Measurements from ENCODE around the gene REPS2. TPM values are rescaled to one million over a fixed set of nuclear protein-coding genes. Genes with fewer than 3 reads are reported as not detected.

Gene REPS2
- total RNA-seq, 1 experiment from 2014 or later: 4.5 TPM

- Histone ChIP-seq H3K4me3 (ENCODE audit: low read depth in 2 of 2, low read length in 2 of 2) (no peak overlapping the region), H3K27me3 (ENCODE audit: control insufficient read depth, insufficient read depth, low read length) (no peaks in the 10 kb centered on the region), H3K4me1 (ENCODE audit: control insufficient read depth, insufficient read depth, low read length) (no peaks in the 10 kb centered on the region), H3K9me3 (ENCODE audit: control insufficient read depth, insufficient read depth, low read depth, low read length) (no peaks in the 10 kb centered on the region), H3K36me3 (ENCODE audit: control insufficient read depth, insufficient read depth, low read length) (no peaks in the 10 kb centered on the region), H3K27ac (ENCODE audit: low read length) (no peak overlapping the region)
- intact Hi-C loops (cut with micrococcal nuclease; ENCODE audit: unreplicated experiment) (no loop called here), in situ Hi-C loops (cut with HindIII; ENCODE audit: low pct_unique_long_range_greater_than_20kb, low sequenced_read_pairs) (no loop called here)
- ATAC-seq (no peak), DNase-seq (ENCODE audit: low read depth, low spot score) (no peak)
- ChIA-PET POLR2A (no interaction called here), CTCF (interaction anchor here (0.7 kb wide), 1 partner anchor 24 kb away, joined by 3 read pairs; no protein-coding TSS in a partner anchor)
- TF ChIP-seq POLR2AphosphoS5 (IDR thresholded peaks at IDR 0.05; ENCODE audit: low read depth, low read length) (no peak), SIN3A (IDR thresholded peaks at IDR 0.05; ENCODE audit: borderline replicate concordance, insufficient read depth, low read depth, low read length) (no peak), CTCF (IDR thresholded peaks at IDR 0.05) (no peak), TCF7L2 (IDR thresholded peaks at IDR 0.05; ENCODE audit: low read depth, low read length) (no peak), REST (IDR thresholded peaks at IDR 0.05; ENCODE audit: insufficient read depth in 1 of 2, low read depth in 2 of 2, low read length in 1 of 2) (no peak)
- no TSS peak for BruUV-seq (replicated peaks)
These were observed 174.4 kb downstream of the REPS2 start for GRCh38 chrX:17120816-17121215.

GRCh38 chrX:17154001-17154400 lies 207.5 kb downstream of the REPS2 start:
- no peak overlapping the region for H3K4me3 ChIP-seq (ENCODE audit: low read depth in 2 of 2, low read length in 2 of 2)
- ChIA-PET POLR2A (no interaction called here), CTCF (no interaction called here)
- ATAC-seq (no peak), DNase-seq (ENCODE audit: low read depth, low spot score) (no peak)
- in situ Hi-C loops (cut with HindIII; ENCODE audit: low pct_unique_long_range_greater_than_20kb, low sequenced_read_pairs) (no loop called here), intact Hi-C loops (cut with micrococcal nuclease; ENCODE audit: unreplicated experiment) (no loop called here)
- no peaks in the 10 kb centered on the region for H3K4me1 ChIP-seq (ENCODE audit: control insufficient read depth, insufficient read depth, low read length)
- H3K36me3 ChIP-seq (ENCODE audit: control insufficient read depth, insufficient read depth, low read length): no peaks in the 10 kb centered on the region
- no peaks in the 10 kb centered on the region for H3K27me3 ChIP-seq (ENCODE audit: control insufficient read depth, insufficient read depth, low read length)
- no peak overlapping the region for H3K27ac ChIP-seq (ENCODE audit: low read length)
- TF ChIP-seq REST (IDR thresholded peaks at IDR 0.05; ENCODE audit: insufficient read depth in 1 of 2, low read depth in 2 of 2, low read length in 1 of 2): no peak
- no peak for TF ChIP-seq CTCF (IDR thresholded peaks at IDR 0.05)
- no peak for TF ChIP-seq TCF7L2 (IDR thresholded peaks at IDR 0.05; ENCODE audit: low read depth, low read length)
- TF ChIP-seq SIN3A (IDR thresholded peaks at IDR 0.05; ENCODE audit: borderline replicate concordance, insufficient read depth, low read depth, low read length): no peak
- no peak for TF ChIP-seq POLR2AphosphoS5 (IDR thresholded peaks at IDR 0.05; ENCODE audit: low read depth, low read length)
- no TSS peak for BruUV-seq (replicated peaks)
- H3K9me3 ChIP-seq (ENCODE audit: control insufficient read depth, insufficient read depth, low read depth, low read length): no peaks in the 10 kb centered on the region

Measured in Panc1 (cell line).